Hematopoietic multipotent progenitor cell treated with erythropoietin and hydrocortisone succinate and interleukin-3 and kit ligand, for 17 days (in vitro differentiated cells): ENCODE results near the gene TDRD10.

Experiments
- DNase-seq: peaks from one replicate; pipeline ENCODE4 v3.0.0-alpha.2; 2015; ENCODE audit warnings: low spot score

Gene TDRD10

DNA sequence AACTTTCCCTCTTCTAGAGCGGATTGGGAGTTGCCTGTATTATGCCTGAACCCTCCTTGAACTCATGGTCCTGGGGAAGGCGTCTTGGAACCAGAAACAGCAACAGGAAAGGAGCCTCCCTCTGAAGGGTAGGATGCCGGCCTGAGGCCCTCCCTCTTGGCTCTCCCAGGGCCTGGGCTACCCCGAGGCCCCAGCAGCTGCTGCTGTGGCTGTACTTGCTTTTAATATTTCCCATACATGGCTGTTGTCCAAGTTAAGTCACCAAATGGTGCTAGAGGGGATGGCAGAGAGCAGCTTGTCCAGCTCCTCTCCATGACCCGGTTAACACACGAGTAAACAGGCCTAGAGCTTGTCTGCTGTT, 76.0 kb downstream of the TDRD10 start:
- DNase-seq: no peak

DNA sequence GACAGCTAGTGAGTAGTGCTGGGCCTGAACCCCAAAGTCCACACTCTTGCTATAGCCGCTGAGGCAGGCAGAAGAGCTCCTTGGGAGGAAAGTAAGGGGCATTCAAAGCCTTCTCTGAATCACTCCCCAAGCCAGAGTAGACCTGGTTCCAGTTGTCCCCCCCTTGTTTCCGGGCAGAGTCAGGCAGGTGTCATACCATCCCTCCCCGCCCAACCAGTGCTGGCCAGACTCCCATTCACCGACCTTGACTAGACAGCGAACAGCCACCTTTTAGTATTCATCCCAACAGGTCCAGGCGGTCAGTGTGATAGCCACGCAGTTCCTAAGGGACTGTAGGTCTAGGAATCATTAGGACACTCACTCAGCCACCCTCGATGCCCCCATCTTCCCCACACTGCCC, 77.4 kb downstream of the TDRD10 start:
- no peak for DNase-seq

DNA sequence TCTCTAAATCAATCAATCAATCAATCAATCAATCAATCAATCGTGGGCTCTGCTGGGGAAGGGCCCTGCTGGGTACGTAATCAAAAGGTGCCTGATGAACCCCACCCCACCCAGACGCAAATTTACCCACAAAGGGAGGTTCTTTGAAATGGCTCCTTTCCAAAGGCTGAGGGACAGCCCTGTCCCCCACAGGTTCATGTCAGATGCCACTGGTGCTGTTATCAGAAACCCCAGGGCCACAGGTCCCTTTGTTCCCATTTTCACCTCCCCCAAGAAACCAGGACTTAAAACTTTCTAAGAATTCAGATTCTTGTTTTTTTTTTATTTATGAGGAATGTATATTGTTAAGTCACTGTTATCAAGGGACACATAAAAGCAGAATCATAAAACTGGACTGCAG, 79.7 kb downstream of the TDRD10 start:
- no peak for DNase-seq

DNA sequence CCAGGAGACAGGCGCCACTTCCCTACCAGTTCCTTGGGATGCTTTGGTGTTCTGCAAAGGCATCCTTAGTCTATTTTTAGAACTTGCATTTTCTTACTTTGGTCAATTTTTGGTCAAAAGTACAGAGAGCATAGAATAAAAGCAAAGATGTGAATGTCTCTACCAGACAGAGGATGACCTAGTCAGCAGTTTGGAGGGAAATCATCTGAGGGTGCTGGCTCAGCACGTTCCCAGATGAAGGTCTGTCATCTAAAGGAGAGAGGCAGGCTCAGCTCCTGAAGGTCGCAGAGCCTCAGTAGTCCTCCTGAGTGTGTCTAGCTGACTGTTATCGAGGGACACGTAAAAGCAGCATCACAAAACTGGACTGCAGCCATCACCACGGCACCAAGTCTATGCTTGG, 80.9 kb downstream of the TDRD10 start:
- DNase-seq: no peak

DNA sequence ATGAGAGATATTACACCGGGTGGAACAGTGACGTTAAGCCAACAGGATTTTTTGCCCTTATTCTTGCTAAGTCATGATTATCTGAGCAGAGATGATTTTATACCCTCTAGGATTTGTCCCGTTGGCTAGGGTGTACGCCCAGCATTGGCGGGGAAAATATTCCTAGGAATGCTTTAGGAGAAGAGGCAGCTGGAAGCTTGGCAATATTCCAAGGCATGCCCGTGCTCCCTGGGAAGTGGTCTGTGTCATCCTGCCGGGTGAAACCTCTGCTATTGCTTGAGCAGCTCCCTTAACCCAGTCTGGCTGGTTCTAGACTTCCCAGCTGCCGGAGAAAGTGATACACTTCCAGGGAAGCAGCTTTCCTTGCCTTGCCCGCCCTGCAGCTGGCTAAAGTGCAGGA, 81.8 kb downstream of the TDRD10 start:
- no peak for DNase-seq

DNA sequence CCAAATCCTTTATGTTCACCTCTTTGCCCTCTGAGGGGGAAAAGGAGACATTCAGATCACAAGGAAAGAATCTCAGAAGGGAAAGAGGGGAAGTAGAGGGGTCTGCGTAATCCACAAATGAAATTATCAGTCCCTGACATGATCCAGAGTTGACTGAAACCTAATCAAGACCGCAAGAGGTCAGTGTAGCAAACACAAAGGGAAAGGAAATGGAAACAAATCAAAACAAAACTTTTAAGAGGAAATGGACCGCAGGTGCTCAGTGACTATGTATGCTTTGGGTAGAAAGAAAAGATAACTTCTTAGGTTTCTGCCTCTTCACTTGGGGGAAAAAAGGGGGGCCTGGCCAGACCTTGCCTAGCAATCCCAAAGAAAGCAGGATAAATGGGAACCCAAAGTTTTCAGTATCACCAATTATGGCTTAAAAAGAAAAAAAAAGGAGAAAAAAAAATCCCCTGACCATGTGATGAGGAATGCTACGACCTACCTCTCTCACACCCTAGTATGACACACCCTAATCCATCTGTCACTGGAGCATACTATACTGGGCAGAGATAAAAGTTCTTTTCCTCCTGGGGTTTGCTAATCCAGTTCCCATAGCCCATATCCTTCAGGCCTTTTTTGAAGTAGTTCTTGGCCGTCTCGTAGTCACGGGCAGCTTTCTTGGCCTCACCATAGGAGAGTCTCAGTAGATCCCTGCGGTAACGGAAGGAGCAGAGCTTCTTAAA, 82.4 kb downstream of the TDRD10 start:
- DNase-seq: no peak

DNA sequence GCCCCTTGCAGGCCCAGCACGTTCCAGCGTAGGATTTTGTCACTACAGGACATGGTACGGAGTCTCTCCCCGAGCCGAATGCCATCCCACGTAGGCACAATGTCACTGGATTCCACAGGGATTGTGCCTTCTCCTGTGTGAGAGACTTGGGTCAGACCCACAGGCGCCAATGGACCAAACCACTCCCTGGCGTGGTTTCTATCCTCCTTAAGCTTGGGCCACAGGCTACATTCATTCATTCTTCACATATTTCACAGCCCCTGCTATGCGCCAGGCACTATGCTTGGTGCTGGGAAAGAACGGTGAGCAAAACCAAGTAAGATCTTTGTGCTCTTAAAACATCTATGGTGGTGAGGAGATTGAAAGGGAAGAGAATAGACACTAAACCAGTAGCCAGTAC, 84.2 kb downstream of the TDRD10 start:
- DNase-seq: no peak

DNA sequence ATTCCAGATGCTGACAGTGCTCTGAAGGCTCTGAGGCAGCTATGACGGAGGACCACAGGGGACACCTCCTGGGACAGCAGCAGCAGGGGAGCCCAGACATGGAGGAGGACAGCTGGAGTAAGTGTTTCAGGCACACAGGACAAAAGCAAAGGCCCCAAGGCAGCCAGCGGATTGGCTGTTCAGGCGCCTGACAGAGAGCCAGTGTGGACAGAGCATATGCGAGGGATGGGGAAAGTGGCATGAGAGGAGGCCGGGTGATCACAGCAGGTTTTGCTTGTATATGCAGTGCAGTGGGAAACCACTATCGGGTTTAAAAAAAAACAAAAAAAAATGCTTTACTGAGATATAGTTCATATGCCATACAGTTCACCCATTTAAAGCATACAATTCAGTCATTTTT, 84.6 kb downstream of the TDRD10 start:
- DNase-seq: no peak

DNA sequence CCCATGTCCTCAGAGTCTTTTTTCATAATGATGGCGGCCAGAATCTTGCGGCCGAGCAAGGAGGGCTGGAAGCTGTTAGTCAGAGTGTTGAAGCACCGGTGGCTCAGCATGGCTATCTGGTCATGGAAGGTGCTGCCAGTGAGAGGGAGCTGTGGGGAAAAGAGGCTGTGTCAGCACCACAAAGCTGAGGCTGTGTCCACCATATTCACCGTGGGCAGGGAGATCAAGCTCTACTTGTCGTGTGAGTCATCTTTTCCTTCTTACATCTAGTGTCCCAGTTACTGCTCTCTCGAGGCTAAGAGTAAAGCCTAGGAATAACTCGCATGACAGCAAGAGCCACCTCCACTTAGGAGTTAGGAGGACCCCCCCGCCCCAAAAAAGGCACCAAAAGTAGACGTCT, 87.8 kb downstream of the TDRD10 start:
- DNase-seq: no peak

DNA sequence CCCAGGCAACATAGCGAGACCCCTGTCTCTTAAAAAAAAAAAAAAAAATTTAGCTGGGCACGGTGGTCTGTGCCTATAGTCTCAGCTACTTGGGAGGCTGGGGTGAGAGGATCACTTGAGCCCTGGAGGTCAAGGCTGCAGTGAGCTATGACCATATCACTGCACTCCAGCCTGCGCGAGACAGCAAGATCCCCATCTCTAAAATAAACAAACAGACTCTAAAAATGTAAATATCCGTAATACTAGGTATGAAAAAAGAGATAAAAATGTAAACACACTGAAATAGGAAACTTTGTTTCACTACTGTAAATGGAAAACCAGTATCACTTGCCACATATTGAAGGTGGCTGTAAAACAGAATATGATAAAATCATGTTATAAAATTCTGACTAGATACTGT, 88.7 kb downstream of the TDRD10 start:
- DNase-seq: no peak

DNA sequence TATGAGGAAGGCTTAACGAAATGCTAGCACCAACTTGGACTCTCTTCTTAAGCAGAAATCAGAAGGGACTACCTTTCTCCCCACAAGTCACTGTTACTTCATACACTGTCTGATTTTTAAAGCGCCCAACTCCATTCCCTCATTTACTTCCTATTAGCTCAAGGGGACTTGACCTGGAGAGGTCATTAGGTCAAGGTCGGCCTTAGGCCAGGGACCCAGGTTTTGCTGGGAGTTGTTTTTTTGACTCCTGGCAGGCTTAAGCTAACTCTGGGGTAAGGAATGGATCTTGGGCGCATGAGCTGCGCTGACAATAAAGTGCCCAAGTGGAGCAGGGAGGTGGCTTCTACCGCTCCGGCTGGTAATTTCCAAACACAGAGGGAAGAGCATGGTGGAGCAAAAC, 89.2 kb downstream of the TDRD10 start:
- no peak for DNase-seq

DNA sequence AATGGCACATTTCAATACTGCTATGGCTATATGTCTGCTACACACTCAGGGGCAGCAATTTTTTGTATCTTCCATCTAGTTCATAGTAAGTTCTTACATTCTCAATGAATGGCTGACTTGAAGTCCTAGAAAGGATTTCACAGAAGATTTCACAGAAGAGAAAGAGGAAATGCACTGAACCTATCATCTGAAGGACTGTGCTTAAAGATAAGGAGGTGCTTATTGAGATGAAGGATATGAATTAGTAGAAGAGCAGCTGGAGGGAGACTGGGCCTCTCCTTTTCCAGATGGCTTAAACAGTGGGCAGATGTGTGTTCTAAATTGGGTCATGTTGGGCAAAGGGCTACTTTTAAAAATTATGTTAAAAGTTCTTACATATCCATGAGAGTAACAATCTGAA, 91.4 kb downstream of the TDRD10 start:
- DNase-seq: no peak

DNA sequence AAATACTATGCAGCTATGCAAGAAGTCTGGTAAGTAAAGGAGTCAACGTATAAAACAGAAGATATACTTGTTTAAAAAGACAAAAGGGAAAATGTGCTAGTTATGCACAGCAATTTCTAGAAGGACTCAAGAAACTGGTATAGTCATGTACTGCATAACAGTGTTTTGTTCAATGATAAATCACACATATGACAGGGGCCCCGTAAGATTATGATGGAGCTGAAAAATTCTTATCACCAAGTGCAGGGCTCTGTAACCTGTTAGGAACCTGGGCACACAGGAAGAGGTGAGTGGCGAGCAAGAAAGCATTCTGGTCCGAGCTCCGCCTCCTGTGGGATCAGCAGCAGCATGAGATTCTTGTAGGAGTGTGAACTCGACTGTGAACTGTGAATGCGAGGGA, 92.8 kb downstream of the TDRD10 start:
- DNase-seq: no peak

DNA sequence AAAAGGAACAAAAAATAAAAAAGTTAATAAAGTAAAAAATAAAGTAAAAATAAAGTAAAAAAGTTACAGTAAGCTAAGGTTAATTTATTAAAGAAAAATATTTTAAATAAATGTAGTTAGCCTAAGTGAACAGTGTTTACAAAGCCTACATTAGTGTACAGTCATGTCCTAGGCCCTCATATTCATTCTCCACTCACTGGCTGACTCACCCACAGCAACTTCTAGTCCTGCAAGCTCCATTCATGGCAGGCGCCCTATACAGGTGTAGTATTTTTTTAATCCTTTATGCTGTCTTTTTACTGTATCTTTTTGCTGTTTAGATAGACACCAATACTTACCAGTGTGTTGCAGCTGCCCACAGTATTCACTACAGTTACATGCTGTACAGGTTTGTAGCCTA, 93.6 kb downstream of the TDRD10 start:
- no peak for DNase-seq
